K562 (cell line): ENCODE results near the gene APP. TPM values are rescaled to one million over a fixed set of nuclear protein-coding genes. Genes with fewer than 3 reads are reported as not detected.

Experiments
- ATAC-seq: fragments of 200-7000 bp; cut with Tn5 transposase; 3 replicates; pipeline ENCODE4 v1.9.1; 2020; ENCODE audit warnings: moderate library complexity
- BruUV-seq: library from RNA; stranded (reverse); fragments of 400-500 nt; replicated peaks from 2 replicates; lab custom pipeline; 2021; lab: Mats Ljungman, UMichigan
- CTCF ChIA-PET: fragments of 300-600 bp; formaldehyde crosslinking; extraction: SDS; loops from one replicate; lab custom pipeline; 2021; ENCODE audit warnings: low intra/inter-chr PET ratio; lab: Yijun Ruan, JAX
- POLR2A ChIA-PET: fragments of 300-600, 350-650 bp; sonication (Branson Sonifier 250); formaldehyde crosslinking; extraction: SDS; loops from one replicate; lab custom pipeline; 2021; ENCODE audit warnings: antibody characterized with exemption, inconsistent platforms; lab: Yijun Ruan, JAX
- DNase-seq, 4 experiments: peaks; one replicate each; pipeline versions ENCODE4 v3.0.0 to v3.0.0-alpha.2; 2011 to 2018; ENCODE audit warnings: low spot score in 3 of 4, mixed read lengths in 3 of 4; ENCODE audit errors: extremely low read depth in 1 of 4
- FAIRE-seq: peaks from 2 replicates; lab custom pipeline; 2011; peaks lifted over from hg19 to GRCh38; lab: Jason Lieb, UNC
- H2AFZ ChIP-seq: 2 replicates; pipeline ENCODE4 v1.6.0; 2011; ENCODE audit warnings: low read depth, low read length, control low read depth, inconsistent platforms
- H3K27ac ChIP-seq: fragments of 200-600 bp; 3 replicates; pipeline ENCODE4 v1.8.0; 2011; ENCODE audit warnings: low read depth, mild to moderate bottlenecking, control low read depth, inconsistent platforms, low read length, moderate library complexity, mixed read lengths; ENCODE audit errors: extremely low read depth
- H3K27me3 ChIP-seq, 2 experiments: fragments of 300-600 bp in 1 of 2; 2 replicates in 1 of 2; 3 replicates in 1 of 2; pipeline versions ENCODE4 v1.6.0 to v1.8.0; 2011; ENCODE audit warnings: inconsistent platforms in 2 of 2, low read length in 2 of 2, mild to moderate bottlenecking in 1 of 2, mixed read lengths in 1 of 2, moderate library complexity in 1 of 2; ENCODE audit not compliant: control insufficient read depth in 2 of 2, insufficient read depth in 2 of 2
- H3K36me3 ChIP-seq: fragments of 300-600 bp; 3 replicates; pipeline ENCODE4 v1.8.0; 2011; ENCODE audit warnings: mild to moderate bottlenecking, low read length, inconsistent platforms; ENCODE audit not compliant: control insufficient read depth, insufficient read depth
- H3K4me1 ChIP-seq, 2 experiments: fragments of 200-600 bp in 1 of 2; replicated peaks in 1 of 2; 2 replicates in 1 of 2; 3 replicates in 1 of 2; pipeline versions ENCODE4 v1.5.1 to v1.8.0; 2011; ENCODE audit warnings: inconsistent platforms in 2 of 2, low read length in 2 of 2, mild to moderate bottlenecking in 1 of 2, mixed read lengths in 1 of 2, moderate library complexity in 1 of 2; ENCODE audit not compliant: control insufficient read depth in 2 of 2, insufficient read depth in 2 of 2
- H3K4me2 ChIP-seq: 2 replicates; pipeline ENCODE4 v1.6.1; 2011; ENCODE audit warnings: low read length, control low read depth, inconsistent platforms, mixed read lengths; ENCODE audit not compliant: insufficient read depth
- H3K4me3 ChIP-seq: fragments of 200-600 bp; sonication (generic), shearing (Covaris generic); 2 replicates; pipeline ENCODE4 v1.5.1; 2016; ENCODE audit warnings: control low read depth, inconsistent platforms
- H3K79me2 ChIP-seq: fragments of 200-600 bp; 3 replicates; pipeline ENCODE4 v1.8.0; 2011; ENCODE audit warnings: low read length, inconsistent platforms; ENCODE audit not compliant: control insufficient read depth, insufficient read depth
- H3K9ac ChIP-seq, 2 experiments: 2 replicates each; pipeline versions ENCODE4 v1.6.0 to v1.6.1; 2011; ENCODE audit warnings: low read depth in 2 of 2, low read length in 2 of 2, control low read depth in 1 of 2, inconsistent platforms in 1 of 2, mild to moderate bottlenecking in 1 of 2, mixed read lengths in 1 of 2; ENCODE audit not compliant: insufficient read depth in 1 of 2
- H3K9me1 ChIP-seq: one replicate; pipeline ENCODE4 v1.6.0; 2011; ENCODE audit warnings: inconsistent platforms, mild to moderate bottlenecking, low read length, moderate library complexity; ENCODE audit not compliant: control insufficient read depth, insufficient read depth
- H3K9me3 ChIP-seq: replicated peaks from 2 replicates; pipeline ENCODE4 v1.5.1; 2011; ENCODE audit warnings: low read depth, low read length, inconsistent platforms; ENCODE audit not compliant: control insufficient read depth, insufficient read depth
- H4K20me1 ChIP-seq: replicated peaks from 2 replicates; pipeline ENCODE4 v1.6.1; 2011; ENCODE audit warnings: low read length, inconsistent platforms, mixed read lengths; ENCODE audit not compliant: control insufficient read depth, insufficient read depth
- CTBP1 ChIP-seq: fragments of 450-650 bp; IDR thresholded peaks from 2 replicates; pipeline ENCODE4 v1.6.1; 2016; ENCODE audit warnings: borderline replicate concordance
- HDAC2 ChIP-seq: fragments of 450-650 bp; IDR thresholded peaks from 2 replicates; pipeline ENCODE4 v1.6.1; 2016; ENCODE audit warnings: mild to moderate bottlenecking
- JUND ChIP-seq, 2 experiments: IDR thresholded peaks; 2 replicates in 1 of 2; 3 replicates in 1 of 2; pipeline ENCODE4 v1.6.1; 2011; ENCODE audit warnings: borderline replicate concordance in 2 of 2, low read depth in 2 of 2, low read length in 2 of 2, improper control_type of control experiment in 1 of 2, missing biosample characterization in 1 of 2, missing genetic modification characterization in 1 of 2, missing genetic modification reagents in 1 of 2
- RFX7 ChIP-seq: fragments of 250-450 bp; sonication (Bioruptor Pico); IDR thresholded peaks from 2 replicates; pipeline ENCODE4 v1.5.1; 2021; ENCODE audit warnings: mild to moderate bottlenecking
- SREBF1 ChIP-seq: fragments of 150-350 bp; IDR thresholded peaks from 2 replicates; pipeline ENCODE4 v1.6.1; 2014; ENCODE audit warnings: antibody characterized with exemption, low read depth, low read length, borderline replicate concordance
- TFAP4 ChIP-seq: sonication (generic); formaldehyde crosslinking; IDR thresholded peaks from 2 replicates; pipeline ENCODE4 v1.8.0; 2022; ENCODE audit warnings: missing genetic modification reagents, mild to moderate bottlenecking, moderate library complexity, borderline replicate concordance
- ZNF23 ChIP-seq: fragments of 250-450 bp; sonication (Bioruptor Pico); IDR thresholded peaks from 2 replicates; pipeline ENCODE4 v1.4.0; 2020; ENCODE audit warnings: mild to moderate bottlenecking
- WGBS: fragments of 100-300 bp; shearing (Covaris generic); methylation state at CpG from one replicate; pipeline ENCODE4 v1.1.6; 2016; ENCODE audit warnings: low coverage, mixed read lengths; ENCODE audit not compliant: insufficient coverage; ENCODE audit errors: missing lambda C conversion rate; 5-methylcytosine and 5-hydroxymethylcytosine counted together
- in situ Hi-C: fragments of 300-500 bp; cut with MboI; formaldehyde crosslinking; loops from 4 replicates; pipeline ENCODE4 v1.15.0; 2018; ENCODE audit warnings: inconsistent platforms, mixed read lengths
- intact Hi-C: fragments of 100-400 bp; cut with micrococcal nuclease; formaldehyde crosslinking; loops from 2 replicates; pipeline ENCODE4 v1.14.2; 2022
- polyA plus RNA-seq, 8 experiments: library from polyadenylated mRNA; depleted of rRNA in 4 of 8; stranded (reverse) in 5 of 8; unstranded in 3 of 8; fragments of >200 nt; fragmentation: Nextera tagmentation in 2 of 8; fragmentation: Illumina TruSeq in 1 of 8; extraction: Ambion mirVana in 2 of 8; extraction: Trizol in 1 of 8; gene quantifications; 2 replicates each; pipeline versions ENCODE4 v1.2.1 to v1.2.3, GENCODE V29; 2011 to 2014; ENCODE audit warnings: inconsistent platforms in 1 of 8, missing spikeins in 1 of 8
- total RNA-seq, 7 experiments: library from RNA; depleted of rRNA in 6 of 7; stranded (reverse); fragments of >200 nt in 6 of 7; fragmentation: Illumina TruSeq in 2 of 7; extraction: Trizol in 2 of 7; gene quantifications; 2 replicates each; pipeline versions ENCODE4 v1.2.1 to v1.2.3, GENCODE V29; 2011 to 2021; ENCODE audit warnings: low replicate concordance in 1 of 7

The APP gene
- total and polyA plus RNA-seq, 9 of the 15 experiments (the other 6 are each of a cell fraction or from before 2014, with no cell fraction given): 0.01 to 1.5 (median 0.16) TPM; not detected in 5

- POLR2A ChIA-PET: no interaction called here
These were observed 213.4 kb downstream of the APP start for GRCh38 chr21:25956993-25957714.

More at GRCh38 chr21:25956993-25957714, 213.4 kb downstream of the APP start:
- in situ Hi-C loops (no loop called here), intact Hi-C loops (no loop called here)
- H3K27me3 ChIP-seq: no peaks in the 10 kb centered on the region
- no peaks in the 10 kb centered on the region for H4K20me1 ChIP-seq
- no peak overlapping the region for H2AFZ ChIP-seq
- H3K9me3 ChIP-seq: no peaks in the 10 kb centered on the region
- no peak overlapping the region for H3K9ac ChIP-seq
- no peak overlapping the region for H3K4me3 ChIP-seq
- CTCF ChIA-PET: no interaction called here
- H3K27ac ChIP-seq: no peak overlapping the region
- no peak for ATAC-seq
- no TSS peak for BruUV-seq
- no peak overlapping the region for H3K4me2 ChIP-seq
- H3K79me2 ChIP-seq: no peaks in the 10 kb centered on the region
- TF ChIP-seq ZNF23 (CRISPR knock-in tag): no peak
- no peak for TF ChIP-seq RFX7 (CRISPR knock-in tag)
- no peak for TF ChIP-seq SREBF1
- TF ChIP-seq HDAC2: no peak
- no peak for TF ChIP-seq CTBP1
- no peak for TF ChIP-seq JUND (IDR thresholded peaks at IDR 0.05; ENCODE audit: borderline replicate concordance, low read depth, low read length)
- no peak for TF ChIP-seq JUND (tag; IDR thresholded peaks at IDR 0.05; ENCODE audit: borderline replicate concordance, low read depth, low read length)
- no peak for TF ChIP-seq TFAP4 (CRISPR knock-in tag)
- no peak for DNase-seq
- H3K9me1 ChIP-seq: no peaks in the 10 kb centered on the region
- H3K4me1 ChIP-seq: no peaks in the 10 kb centered on the region
- WGBS: 0% methylated on average over 2 of the region's 2 CpGs
- no peak for FAIRE-seq
- no peaks in the 10 kb centered on the region for H3K36me3 ChIP-seq
